SK-N-SH treated with all-trans-retinoic acid at 6 μM for 48 hours (cell line): Measurements from ENCODE around the gene BPIFB2.

Source experiments
- ZC3H10 ChIP-seq: fragments of 250-450 bp; sonication (Bioruptor Pico); IDR thresholded peaks from 2 replicates; pipeline ENCODE4 v1.5.1; 2021; ENCODE audit warnings: mild to moderate bottlenecking, moderate library complexity
- ZNF8 ChIP-seq: fragments of 450-650 bp; formaldehyde crosslinking; IDR thresholded peaks from 2 replicates; pipeline ENCODE4 v1.5.0; 2020; ENCODE audit warnings: mild to moderate bottlenecking, moderate library complexity
- TF ChIP-seq, protein P1 (sequence below): fragments of 250-450 bp; sonication (Bioruptor Pico); IDR thresholded peaks from 2 replicates; pipeline ENCODE4 v1.5.1; 2020; ENCODE audit warnings: low read depth, mild to moderate bottlenecking, moderate library complexity

DNA sequence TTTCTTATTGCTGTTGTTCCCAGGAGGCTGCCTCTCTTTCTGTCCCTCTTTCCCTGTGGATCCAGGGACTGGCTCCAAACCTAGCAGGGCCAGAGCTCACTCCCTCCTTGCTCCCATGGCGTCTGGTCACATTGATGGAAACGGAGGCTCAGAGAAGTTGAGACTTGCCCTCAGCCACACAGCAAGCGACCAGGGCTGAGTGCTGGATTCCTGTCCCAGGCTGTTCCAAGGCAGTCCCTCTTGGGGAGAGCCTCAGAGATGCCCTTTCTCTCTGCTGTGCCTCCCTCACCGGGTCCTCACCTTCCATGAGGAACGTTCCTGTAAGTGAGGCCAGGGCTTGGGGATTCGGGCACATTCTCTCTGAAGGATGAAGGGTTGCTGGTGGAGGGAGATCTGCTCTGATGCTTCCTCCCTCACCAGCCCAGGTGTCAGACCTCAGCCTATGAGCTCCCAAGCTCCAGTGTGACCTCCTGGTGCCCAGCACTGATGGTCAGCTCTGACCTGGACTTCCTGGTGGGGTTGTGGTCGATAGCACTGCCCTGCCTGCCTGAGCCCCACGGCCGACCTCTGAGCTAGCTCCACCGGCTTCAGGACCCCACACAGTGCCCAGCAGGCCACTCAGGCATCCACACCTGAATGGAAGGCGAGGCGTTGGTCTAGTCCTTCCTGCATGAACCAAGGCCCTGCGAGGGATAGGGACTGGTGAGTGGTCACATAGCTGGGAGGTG is 30.1 kb upstream of the BPIFB2 start:
- TF ChIP-seq, protein P1, sequence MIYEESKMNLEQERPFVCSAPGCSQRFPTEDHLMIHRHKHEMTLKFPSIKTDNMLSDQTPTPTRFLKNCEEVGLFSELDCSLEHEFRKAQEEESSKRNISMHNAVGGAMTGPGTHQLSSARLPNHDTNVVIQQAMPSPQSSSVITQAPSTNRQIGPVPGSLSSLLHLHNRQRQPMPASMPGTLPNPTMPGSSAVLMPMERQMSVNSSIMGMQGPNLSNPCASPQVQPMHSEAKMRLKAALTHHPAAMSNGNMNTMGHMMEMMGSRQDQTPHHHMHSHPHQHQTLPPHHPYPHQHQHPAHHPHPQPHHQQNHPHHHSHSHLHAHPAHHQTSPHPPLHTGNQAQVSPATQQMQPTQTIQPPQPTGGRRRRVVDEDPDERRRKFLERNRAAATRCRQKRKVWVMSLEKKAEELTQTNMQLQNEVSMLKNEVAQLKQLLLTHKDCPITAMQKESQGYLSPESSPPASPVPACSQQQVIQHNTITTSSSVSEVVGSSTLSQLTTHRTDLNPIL (CRISPR knock-in tag) = no peak
- TF ChIP-seq ZC3H10 (CRISPR knock-in tag) (no peak), ZNF8 (CRISPR knock-in tag) (no peak)
